OCI-LY3 (cell line): ENCODE data around the gene ADD1.

ENCODE experiments used
- CTCF ChIP-seq: fragments of 200-600, 300-600 bp; sonication (generic); IDR thresholded peaks from 2 replicates; pipeline ENCODE4 v1.5.1; 2014; ENCODE audit warnings: antibody characterized with exemption, low read length, low read depth
- EZH2phosphoT487 ChIP-seq: fragments of 200-600 bp; shearing (Covaris generic); IDR thresholded peaks from 2 replicates; pipeline ENCODE4 v1.6.1; 2018; ENCODE audit warnings: antibody characterized with exemption, mixed run types, low read depth

- no peak for TF ChIP-seq CTCF
- TF ChIP-seq EZH2phosphoT487: no peak
Observed at GRCh38 chr4:2902126-2902525, 58.5 kb downstream of the ADD1 start.
